Testis (tissue), 3 donors: Measurements from ENCODE around the gene NDUFB6. TPM values are rescaled to one million over a fixed set of nuclear protein-coding genes. Genes with fewer than 3 reads are reported as not detected.
A peak's percentile ranks its signal among the peaks of the same experiment; 100 is the strongest.
"Not testable (repeated sequence)": the region's sequence is repeated elsewhere in the genome, so short reads cannot be mapped to it uniquely, and the experiment has no call there.

Experiments
- DNase-seq: peaks from one replicate; pipeline ENCODE4 v3.0.0-alpha.2; 2019
- H3K27ac ChIP-seq, 2 donors: fragments of 200-600 bp; sonication (generic); one replicate each; pipeline ENCODE4 v1.5.1; 2019
- H3K27me3 ChIP-seq: fragments of 200-600 bp; sonication (generic); one replicate; pipeline ENCODE4 v1.5.1; 2019
- H3K36me3 ChIP-seq: fragments of 200-600 bp; sonication (generic); one replicate; pipeline ENCODE4 v1.5.1; 2017; ENCODE audit warnings: low read depth; ENCODE audit errors: missing control alignments
- H3K4me1 ChIP-seq: fragments of 200-600 bp; sonication (generic); one replicate; pipeline ENCODE4 v1.5.1; 2019
- H3K4me3 ChIP-seq, 2 donors: fragments of 200-600 bp; sonication (generic); one replicate each; pipeline ENCODE4 v1.5.1; 2017 to 2019
- H3K9me3 ChIP-seq: fragments of 200-600 bp; sonication (generic); one replicate; pipeline ENCODE4 v1.5.1; 2017
- CTCF ChIP-seq, 3 experiments: fragments of 450-650 bp in 2 of 3; fragments of 200-600 bp in 1 of 3; sonication (generic) in 1 of 3; IDR thresholded peaks; one replicate each; pipeline ENCODE4 v1.5.1; 2016 to 2019; ENCODE audit warnings: antibody characterized with exemption in 3 of 3, mild to moderate bottlenecking in 2 of 3, moderate library complexity in 1 of 3
- POLR2A ChIP-seq: fragments of 450-650 bp; IDR thresholded peaks from one replicate; pipeline ENCODE4 v1.6.1; 2017; ENCODE audit warnings: antibody characterized with exemption, mild to moderate bottlenecking, moderate library complexity
- WGBS, 2 donors: methylation state at CpG; one replicate each; pipeline ENCODE4 v1.1.5; 2018; 5-methylcytosine and 5-hydroxymethylcytosine counted together
- intact Hi-C: fragments of 100-400 bp; cut with DNase I; formaldehyde crosslinking; loops from one replicate; pipeline ENCODE4 v1.15.1; 2023; ENCODE audit warnings: low total_unique reads
- polyA plus RNA-seq: library from polyadenylated mRNA; stranded (reverse); fragments of 350-450 nt; fragmentation: Illumina TruSeq; extraction: RNeasy Lipid Tissue Mini Kit (QIAGEN cat#74804); gene quantifications from one replicate; pipeline ENCODE4 v1.2.3, GENCODE V29; 2014; ENCODE audit warnings: low read depth, low replicate concordance; ENCODE audit not compliant: insufficient read depth
- total RNA-seq, 2 donors: library from RNA; depleted of rRNA; stranded (reverse); fragments of >200 nt; gene quantifications; one replicate each; pipeline ENCODE4 v1.2.3, GENCODE V29; 2016

The NDUFB6 gene
- total and polyA plus RNA-seq, 3 donors from 2014 or later, result 56.4 to 97.9 (median 61.8) TPM

GRCh38 chr9:32526041-32526706 lies 46.8 kb downstream of the NDUFB6 start, which contains the start of gene RIGI:
Gene RIGI (minus strand): TSS chr9:32526196. CDS start chr9:32526166, 30 bp downstream.
- Histone ChIP-seq H3K4me3 (peak within 1 kb of the TSS; percentile 68 to 73), H3K36me3 (no peaks in the 10 kb centered on the region), H3K4me1 (peaks cover 11% of the 10 kb centered on the region), H3K27ac (peak within 1 kb of the TSS; percentile 92), H3K9me3 (no peaks in the 10 kb centered on the region), H3K27me3 (no peaks in the 10 kb centered on the region)
- DNase-seq, result peak; percentile 95
- peak; percentile 20 for TF ChIP-seq POLR2A
- TF ChIP-seq CTCF (IDR thresholded peaks at IDR 0.05), result peak; percentile 32 to 40 (median 32)
- WGBS, 2 donors, result 0 to 1% methylated on average over 37 of the region's 37 CpGs
- intact Hi-C loops, result no loop called here

- Histone ChIP-seq H3K36me3 (no peaks in the 10 kb centered on the region), H3K27ac (peak overlapping the region; percentile 92), H3K9me3 (no peaks in the 10 kb centered on the region), H3K4me3 (peak overlapping the region; percentile 68 to 73), H3K4me1 (peaks cover 11% of the 10 kb centered on the region), H3K27me3 (no peaks in the 10 kb centered on the region)
- no peak for TF ChIP-seq CTCF (IDR thresholded peaks at IDR 0.05)
- no peak for TF ChIP-seq POLR2A
- intact Hi-C loops, result no loop called here
- WGBS, 2 donors, result 0 to 2% methylated on average over 4 of the region's 4 CpGs
- DNase-seq, result no peak
Observed at GRCh38 chr9:32525709-32526030, 47.3 kb downstream of the NDUFB6 start.

- peaks cover 11% of the 10 kb centered on the region for H3K4me1 ChIP-seq
- TF ChIP-seq CTCF (IDR thresholded peaks at IDR 0.05) (no peak), POLR2A (no peak)
- H3K36me3 ChIP-seq, result no peaks in the 10 kb centered on the region
- no peaks in the 10 kb centered on the region for H3K27me3 ChIP-seq
- WGBS, 2 donors, result 12 to 25% methylated on average over 19 to 22 of the region's 22 CpGs
- peak overlapping the region; percentile 92 for H3K27ac ChIP-seq
- peak; percentile 38 for DNase-seq
- intact Hi-C loops, result no loop called here
- no peaks in the 10 kb centered on the region for H3K9me3 ChIP-seq
- peak overlapping the region; percentile 68 to 73 for H3K4me3 ChIP-seq
Observed at GRCh38 chr9:32524892-32525708, 47.9 kb downstream of the NDUFB6 start.

- not testable (repeated sequence) for DNase-seq
- 48 to 66% methylated on average over 8 to 11 of the region's 11 CpGs for WGBS, 2 donors
Observed at GRCh38 chr9:32524558-32524891, 48.4 kb downstream of the NDUFB6 start.

GRCh38 chr9:32523910-32524309 lies 49.0 kb downstream of the NDUFB6 start:
- intact Hi-C loops, result no loop called here
- Histone ChIP-seq H3K27me3 (no peaks in the 10 kb centered on the region), H3K4me3 (no peak overlapping the region), H3K27ac (no peak overlapping the region), H3K36me3 (no peaks in the 10 kb centered on the region), H3K4me1 (peaks cover 11% of the 10 kb centered on the region), H3K9me3 (no peaks in the 10 kb centered on the region)
- no peak for DNase-seq
- TF ChIP-seq POLR2A (no peak), CTCF (IDR thresholded peaks at IDR 0.05) (no peak)
- WGBS, 2 donors, result 52 to 71% methylated on average over 1 of the region's 1 CpG

More at GRCh38 chr9:32524558-32524891, 48.4 kb downstream of the NDUFB6 start:
- H3K27me3 ChIP-seq, intact Hi-C loops, H3K36me3 ChIP-seq, H3K9me3 ChIP-seq, H3K27ac ChIP-seq: not testable (repeated sequence)
- Histone ChIP-seq H3K4me1 (peaks cover 11% of the 10 kb centered on the region), H3K4me3 (peak overlapping the region; percentile 68 to 73)
